Colon (tissue), 2 donors: ENCODE results near the gene CD6.
"Not testable (repeated sequence)": the region's sequence is repeated elsewhere in the genome, so short reads cannot be mapped to it uniquely, and the experiment has no call there.

Experiments used
- FAIRE-seq: peaks from 2 replicates; lab custom pipeline; 2012; peaks lifted over from hg19 to GRCh38; lab: Jason Lieb, UNC
- donor health status: control.
- donor health status: control.

The CD6 gene

GRCh38 chr11:61054927-61055562 lies 83.6 kb downstream of the CD6 start:
- FAIRE-seq: no peak

DNA sequence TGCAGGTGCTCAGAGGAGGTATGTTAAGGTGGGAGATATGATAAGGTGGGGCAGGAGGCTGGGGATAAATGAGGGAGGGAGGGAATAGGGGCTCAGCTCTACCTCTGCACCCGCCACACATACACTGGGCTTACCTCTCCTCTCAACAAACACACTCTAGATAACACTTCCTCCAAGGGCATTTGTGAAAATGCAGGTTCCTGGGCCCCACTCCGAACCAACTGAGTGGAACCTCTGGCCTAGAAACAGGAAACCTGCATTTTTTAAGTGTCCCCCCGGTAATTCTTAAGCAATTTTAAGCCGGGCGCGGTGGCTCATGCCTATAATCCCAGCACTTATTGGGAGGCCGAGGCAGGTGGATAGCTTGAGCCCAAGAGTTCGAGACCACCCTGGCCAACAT lies 84.3 kb downstream of the CD6 start:
- FAIRE-seq: no peak

GRCh38 chr11:61056571-61056970 lies 85.1 kb downstream of the CD6 start:
- no peak for FAIRE-seq

DNA sequence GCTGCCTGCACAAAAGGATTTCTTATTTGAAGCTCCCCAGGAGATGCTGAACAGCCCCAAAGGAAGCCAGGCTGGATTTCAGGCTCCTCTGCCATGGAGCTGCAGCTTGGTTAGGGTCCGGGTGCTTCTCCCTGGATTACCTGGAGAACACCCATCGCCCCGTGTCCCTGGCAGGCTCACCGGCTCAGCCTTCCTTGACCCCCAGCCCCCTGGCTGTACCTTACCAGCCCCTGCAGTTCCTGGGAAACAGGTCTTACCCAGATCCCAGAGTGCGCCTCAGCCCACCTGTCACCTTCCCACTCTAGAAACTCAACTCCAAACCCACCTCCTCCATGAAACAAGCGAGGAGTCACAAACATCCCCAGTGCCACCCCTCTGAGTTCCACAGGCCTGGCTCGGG lies 85.5 kb downstream of the CD6 start:
- FAIRE-seq: no peak

DNA sequence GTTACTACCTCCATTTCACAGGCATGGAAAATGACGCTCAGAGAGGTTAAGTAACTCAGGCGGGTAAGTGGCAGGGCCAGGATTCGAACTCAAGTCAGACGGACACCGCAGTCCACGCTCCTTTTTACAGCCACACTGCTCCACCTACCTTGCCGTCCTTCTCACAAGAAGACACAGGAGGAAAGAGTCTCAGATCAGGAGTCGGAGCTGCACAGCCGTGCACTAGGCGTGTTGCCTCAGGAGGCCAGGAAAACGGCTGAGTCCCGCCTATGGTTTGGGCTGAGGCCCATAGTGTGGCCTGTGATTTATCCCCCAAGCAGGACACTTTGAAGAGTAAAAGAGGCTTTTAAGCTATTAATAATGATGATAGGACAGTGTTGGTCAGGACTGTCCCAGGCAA lies 86.1 kb downstream of the CD6 start:
- FAIRE-seq: no peak

GRCh38 chr11:61058583-61059259 lies 87.2 kb downstream of the CD6 start:
- FAIRE-seq: no peak

GRCh38 chr11:61059260-61059752 lies 87.8 kb downstream of the CD6 start:
- FAIRE-seq: no peak

GRCh38 chr11:61061081-61061826 lies 89.8 kb downstream of the CD6 start:
- no peak for FAIRE-seq

DNA sequence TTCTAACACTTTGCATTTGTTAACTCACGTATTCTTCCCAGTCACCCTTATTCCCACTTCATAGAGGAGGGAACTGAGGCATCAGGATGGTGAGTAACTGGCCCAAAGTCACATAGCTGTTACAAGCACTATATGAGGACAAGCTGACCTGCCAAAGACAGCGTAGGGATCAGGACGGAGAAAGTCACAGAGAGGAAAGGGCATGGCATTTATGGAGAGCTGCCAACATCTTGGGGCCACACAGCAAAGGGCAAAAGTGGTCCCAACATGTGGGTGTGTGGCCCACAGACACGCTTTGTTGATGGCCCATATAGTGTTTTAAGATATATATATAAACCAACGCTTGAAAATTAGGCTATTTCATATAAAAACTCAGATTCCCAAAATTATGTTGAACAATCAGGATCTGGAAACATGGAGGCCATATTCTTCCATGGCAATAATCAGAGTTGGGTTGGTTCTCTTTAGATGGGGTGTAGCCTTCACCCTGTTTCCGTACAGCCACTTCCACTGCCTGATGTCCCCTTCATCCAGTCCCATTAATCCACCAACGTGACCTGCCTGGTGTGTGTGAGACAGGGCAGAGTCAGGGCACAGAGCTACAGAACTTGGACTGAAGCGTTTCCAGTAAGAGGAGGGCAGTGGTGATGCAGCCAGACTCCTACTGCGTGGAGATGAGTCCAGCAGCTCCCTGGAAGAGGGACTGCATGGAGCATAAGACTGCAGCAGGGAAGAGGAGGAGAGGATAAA lies 90.9 kb downstream of the CD6 start:
- no peak for FAIRE-seq

DNA sequence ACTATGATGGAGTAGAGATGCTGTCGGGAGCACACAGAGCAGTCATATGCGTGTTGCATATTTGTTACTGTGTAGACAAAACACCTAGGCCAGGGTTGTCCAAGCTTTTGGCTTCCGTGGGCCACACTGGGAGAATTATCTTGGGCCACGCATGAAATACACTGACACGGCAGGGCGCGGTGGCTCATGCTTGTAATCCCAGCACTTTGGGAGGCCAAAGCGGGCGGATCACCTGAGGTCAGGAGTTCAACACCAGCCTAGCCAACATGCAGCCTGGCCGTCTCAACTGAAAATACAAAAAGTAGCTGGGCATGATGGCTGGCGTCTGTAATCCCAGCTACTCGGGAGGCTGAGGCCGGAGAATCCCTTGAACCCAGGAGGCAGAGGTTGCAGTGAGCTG lies 93.8 kb downstream of the CD6 start:
- not testable (repeated sequence) for FAIRE-seq

GRCh38 chr11:61065955-61066638 lies 94.6 kb downstream of the CD6 start:
- FAIRE-seq: no peak

DNA sequence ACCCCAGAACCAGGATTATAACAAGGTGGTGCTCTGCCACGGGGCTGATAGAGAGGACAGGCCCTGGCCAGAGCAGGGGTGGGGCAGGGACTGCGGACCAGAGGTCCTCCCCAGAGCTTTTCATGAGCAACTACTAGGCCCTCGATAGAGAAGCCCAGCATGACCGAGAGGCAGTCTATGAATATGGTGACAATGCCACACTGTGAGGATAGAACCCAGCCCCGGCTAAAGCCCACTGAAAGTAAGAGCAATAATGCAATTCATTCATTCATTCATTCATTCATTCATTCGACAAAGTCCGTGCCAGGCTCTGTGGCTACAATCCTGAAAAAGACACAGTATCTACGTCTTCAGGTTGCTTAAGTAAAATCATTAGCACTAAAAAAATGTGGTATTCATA lies 95.2 kb downstream of the CD6 start:
- no peak for FAIRE-seq

DNA sequence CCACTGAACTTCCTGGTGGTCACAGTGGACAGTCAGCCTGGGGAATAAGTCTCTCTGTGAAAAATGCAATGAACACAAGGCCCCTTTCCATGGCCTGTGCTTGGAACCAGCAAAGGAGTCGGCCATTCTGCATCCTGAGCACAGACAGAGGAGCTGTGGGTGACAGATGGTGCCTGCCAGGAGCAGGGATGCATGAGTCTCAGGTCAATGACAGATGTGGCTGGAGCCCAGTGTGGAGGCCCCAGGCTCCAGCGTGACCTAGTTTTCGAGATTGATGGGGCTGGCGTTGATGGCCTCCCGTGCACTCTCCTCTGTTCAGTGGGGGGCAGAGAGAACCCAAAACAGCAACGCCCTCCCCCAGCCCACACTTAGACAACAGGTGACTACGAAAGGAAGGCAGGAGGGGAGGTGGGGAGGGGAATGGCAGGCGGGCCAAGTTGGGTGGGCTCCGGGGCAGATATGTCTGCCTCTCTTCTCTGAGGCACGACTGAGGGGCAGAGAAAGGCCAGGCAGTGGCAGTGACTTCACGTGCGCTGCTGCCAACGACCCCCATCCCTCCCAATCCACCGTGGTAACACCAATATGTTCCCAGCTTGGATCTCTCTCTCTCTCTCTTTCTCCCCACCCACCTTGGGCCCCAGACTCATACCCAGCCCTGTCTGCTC lies 96.4 kb downstream of the CD6 start:
- FAIRE-seq: no peak

- FAIRE-seq: no peak
Measured at GRCh38 chr11:61068581-61068980, 97.1 kb downstream of the CD6 start.

DNA sequence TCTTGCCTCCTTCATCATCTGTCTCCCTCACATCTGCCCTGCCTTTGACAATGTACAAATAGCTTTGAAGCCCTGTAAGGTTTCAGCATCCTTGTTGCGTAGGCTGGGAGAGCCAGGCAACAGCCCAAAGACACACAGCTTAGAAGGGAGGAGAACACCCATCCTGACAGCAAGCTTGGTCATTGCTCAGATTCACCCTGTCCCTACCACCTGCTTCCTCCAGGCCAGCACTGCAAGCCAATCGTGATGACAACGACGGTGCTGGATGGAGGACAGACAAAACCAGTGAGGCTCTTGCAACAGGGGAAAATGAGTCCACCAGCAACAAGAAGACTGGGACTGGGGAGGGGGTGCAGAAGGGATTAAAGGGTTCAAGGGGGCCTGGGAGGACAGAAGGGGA lies 97.9 kb downstream of the CD6 start:
- FAIRE-seq: no peak
